ENCODE data around the gene OR6J1.

OR6J1 gene

DNA sequence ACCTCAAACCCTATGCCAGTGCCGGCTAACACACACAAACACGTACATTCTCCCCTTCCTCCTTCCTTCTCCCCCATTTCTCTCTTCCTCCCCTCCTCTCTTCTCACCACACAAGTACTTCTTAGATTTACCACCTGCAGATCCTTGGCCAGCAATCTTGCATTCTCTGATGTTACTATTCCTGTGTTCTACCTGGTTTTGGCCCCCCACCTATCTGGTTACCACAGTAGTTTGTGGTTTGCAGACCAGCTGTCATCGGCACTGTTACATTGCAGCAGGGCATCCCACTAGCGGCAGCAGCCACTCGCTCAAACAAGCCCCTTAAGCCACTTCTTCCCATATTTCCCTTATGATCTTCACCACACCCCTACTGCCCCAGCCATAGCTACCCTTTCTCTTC is 42.2 kb downstream of the OR6J1 start:
- DNase-seq, result no peak

DNA sequence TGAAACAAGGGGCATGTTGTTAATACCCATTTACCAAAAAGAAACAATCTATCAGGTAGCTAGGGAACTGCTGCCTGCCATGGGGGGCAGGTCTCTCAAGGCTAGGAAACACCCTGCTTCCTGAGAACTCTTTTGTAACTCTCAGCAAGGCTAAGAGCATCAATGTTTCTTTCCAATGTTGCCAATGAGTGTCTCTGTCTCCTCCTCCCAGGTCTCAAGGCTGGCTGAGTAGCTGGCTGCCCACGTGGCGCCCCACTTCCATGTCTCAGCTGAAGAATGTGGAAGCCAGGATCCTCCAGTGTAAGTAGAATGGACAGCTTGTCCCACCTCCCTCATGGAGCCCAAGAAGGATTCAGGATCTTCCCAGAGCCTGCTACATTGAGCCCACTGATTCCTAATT is 42.7 kb downstream of the OR6J1 start:
- no peak for DNase-seq

DNA sequence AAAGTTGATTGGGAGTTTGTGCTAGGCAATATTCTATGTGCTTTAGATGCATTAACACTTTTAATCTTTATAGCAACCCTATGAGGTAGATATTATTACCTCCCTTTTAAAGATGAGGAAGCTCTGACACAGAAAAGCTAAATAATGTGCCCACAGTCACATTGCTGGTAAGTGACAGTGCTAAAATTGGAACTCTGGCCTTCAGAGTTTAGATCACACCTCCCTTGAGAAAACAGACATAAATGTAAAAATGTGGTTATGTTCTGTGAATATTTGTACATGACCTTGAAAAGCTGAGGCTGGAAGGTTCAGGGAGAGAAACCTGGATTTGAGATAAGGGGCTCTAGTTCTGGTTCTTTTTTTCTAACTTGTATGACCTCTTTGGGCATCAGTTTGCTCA is 44.1 kb downstream of the OR6J1 start:
- DNase-seq, result no peak

DNA sequence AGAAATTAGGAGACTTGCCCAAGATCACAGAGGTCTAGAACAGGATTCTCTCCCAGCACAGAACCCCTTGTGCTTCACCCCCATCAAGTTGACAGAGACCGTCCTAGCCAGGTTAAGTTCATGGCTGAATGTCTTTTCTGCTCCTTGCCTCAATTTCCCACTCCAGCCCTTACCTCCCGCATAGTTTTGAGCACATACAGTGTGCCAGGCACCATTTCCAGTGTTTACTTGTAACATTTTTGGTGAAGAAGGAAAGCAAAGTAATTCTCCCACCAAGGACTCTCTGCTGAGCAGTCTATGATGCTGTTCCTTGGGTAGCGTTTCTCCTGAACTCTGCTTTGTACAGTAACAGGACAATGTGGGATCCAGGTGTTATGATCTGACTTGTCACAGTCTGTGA is 44.8 kb downstream of the OR6J1 start:
- no peak for DNase-seq

DNA sequence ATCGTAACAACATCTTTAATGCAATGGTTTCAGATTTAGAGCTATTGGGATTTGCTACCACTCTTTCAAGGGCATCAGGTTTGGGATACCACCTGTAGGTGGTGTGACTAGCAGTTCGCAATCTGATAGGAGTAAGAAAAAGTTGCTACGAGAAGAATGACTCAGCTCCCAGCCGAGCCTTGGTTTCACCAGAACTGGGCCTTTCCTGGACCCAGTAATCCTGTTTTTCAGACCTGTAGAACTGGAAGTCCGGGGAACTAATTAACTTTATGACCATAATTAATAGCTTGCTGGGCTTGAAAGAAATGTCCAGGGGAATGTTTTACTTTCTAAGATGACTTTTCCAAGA is 45.3 kb downstream of the OR6J1 start:
- DNase-seq, result peak; percentile 44

DNA sequence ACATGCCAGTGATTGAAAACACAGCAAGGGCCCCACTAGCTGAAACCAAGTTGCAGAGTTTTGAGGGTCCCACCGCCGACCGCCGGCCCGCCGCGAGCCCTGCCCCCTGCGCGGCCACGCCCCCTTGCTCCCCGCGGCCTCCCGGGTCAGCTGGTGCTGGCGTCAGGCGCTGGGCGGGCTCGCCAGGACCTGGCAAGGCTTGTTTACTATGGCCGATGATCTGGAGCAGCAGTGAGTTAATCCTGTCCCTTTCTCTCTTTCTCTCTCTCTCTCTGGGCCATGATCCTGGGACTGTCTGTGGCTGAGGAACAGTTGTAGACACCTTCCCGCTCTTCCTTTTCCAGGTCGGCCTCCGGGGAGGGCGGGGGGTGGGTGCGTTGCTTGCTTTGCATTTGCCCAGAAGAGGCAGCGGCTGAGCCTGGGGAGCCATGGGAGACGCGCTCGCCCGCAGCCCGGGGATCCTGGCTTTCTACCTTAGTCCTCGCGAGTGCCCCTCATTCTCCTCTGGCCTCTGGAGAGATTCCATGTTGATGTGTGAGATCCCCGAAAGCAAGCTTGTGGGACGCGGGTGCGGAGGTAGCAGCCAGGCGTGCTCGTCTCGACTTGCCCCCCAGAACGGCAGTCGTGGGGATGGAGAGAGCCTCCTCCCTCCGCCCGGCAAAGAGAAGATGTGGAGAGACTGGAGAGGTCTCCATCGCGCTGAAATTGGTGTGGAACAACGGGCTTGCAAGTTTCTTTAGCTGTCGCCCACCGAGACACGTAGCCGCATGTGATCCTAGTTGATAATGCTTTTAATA is 45.9 kb downstream of the OR6J1 start, which contains the start of gene ABHD4:
Gene ABHD4, plus strand, starts transcription at position 202 of the 797 bp plus-strand sequence. Its CDS starts 7 bp downstream, at position 209.
- peak; percentile 49 for DNase-seq

DNA sequence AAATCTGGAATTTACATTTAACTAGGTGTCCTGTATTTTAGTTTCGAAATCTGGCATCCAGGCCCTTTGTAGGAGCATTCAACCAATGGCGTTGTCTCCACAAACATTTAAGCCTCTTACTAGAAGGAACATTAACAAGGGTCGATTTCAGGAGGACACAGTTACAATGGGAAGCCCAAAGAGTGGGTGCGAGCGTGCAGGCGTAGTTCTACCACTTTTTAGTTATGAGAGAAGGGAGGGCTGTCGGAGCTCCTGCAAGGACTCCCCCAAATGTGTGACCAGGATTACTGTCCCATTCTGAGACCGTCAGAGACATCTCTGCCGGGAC is 46.4 kb downstream of the OR6J1 start:
- no peak for DNase-seq

DNA sequence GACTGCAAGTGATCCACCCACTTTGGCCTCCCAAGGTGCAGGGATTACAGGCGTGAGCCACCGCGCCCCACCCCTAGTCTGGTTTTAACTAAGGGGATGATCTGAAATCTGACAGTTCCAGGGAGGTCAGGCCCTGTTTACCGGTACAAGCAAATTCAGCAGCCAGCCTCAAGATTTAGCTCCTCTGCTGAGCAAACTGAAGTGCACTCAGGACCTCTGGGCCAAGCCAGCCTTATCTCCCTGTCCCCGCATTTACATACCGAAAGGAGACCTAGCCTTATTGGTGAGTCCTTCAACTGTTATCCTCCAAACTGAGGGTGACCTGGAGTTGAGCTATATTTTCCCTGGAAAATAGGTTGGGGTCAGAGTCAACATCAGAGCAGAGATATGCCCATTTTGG is 46.9 kb downstream of the OR6J1 start:
- no peak for DNase-seq

DNA sequence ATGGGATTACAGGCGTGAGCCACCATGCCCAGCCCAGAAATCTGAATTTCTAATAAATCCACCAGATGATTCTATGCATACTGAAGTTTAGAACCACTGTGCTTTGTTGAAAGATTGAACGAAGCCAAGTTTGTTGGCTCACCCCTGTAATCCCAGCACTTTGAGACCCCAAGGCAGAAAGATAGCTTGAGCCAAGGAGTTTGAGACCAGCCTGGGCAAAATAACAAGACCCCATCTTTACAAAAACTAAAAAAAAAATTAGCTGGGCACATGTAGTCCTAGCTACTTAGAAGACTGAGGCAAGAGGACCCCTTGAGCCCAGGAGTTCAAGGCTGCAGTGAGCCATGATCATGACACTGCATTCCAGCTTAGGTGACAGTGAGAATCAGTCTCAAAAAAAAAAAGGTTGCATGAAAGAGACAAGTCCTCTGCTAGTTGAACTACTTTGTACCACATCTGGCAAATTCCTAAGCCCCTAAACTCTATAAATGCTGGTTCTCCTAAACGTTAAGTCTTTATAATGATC is 47.7 kb downstream of the OR6J1 start:
- DNase-seq, result no peak

DNA sequence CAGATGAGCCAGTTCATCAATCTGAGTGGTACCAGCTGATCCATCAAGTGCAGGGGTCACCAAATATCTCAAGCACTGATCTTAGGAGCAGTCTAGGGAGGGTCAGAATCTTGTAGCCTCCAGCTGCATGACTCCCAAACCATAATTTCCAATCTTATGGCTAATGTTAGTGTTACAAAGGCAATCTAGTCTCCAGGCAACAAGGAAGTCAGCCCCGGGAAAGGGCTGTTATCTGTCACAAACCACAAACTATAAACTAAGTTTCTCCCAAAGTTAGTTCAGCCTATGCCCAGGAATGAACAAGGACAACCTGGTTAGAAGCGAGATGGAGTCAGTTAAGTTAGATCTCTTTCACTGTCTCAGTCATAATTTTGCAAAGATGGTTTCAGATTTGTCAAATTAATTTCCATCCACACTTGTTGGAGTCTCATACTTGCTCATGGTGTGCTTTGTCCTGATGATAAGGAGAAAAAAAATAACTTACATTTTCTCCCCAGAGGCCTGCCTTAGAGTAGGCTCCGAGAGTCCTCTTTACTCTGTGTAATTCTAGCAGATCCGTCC is 49.9 kb downstream of the OR6J1 start:
- DNase-seq, result no peak

DNA sequence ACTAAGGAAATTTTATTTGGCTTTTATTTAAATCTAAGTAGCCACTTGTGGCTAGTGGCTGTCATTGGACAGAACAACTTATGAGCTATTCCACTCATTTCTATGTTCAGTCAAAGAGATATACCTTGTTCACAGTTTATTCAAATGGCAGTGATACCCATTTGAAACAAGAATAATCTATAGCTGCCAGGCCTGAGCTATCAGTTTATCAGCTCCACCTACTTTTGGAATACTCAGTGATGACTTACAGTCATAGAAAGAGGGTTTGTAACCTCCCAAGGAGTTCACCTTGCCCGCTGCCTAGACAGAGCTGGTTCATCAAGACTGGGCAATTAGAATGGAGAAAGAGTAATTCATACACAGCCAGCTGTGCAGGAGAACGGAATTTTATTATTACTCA is 50.6 kb downstream of the OR6J1 start:
- no peak for DNase-seq

DNA sequence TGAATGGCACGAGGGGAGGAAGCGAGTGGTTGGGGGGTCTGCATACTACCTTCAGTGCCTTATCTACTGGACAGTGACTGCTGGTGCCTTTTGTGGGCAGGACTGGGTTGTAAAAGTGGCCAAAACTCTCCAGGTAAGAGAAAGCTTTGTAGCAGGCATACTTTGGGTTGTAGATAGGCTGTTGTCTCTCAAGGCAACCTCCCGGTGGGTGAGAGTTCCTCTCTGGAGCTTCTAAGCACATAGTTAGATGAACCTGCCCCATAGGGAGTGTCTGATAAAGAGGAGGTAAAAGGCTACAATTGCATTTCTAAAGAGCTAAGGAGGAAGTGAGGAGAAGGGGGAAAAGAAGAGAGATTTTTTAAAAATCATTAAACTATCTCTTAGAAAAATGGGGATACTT is 51.0 kb downstream of the OR6J1 start:
- no peak for DNase-seq

DNA sequence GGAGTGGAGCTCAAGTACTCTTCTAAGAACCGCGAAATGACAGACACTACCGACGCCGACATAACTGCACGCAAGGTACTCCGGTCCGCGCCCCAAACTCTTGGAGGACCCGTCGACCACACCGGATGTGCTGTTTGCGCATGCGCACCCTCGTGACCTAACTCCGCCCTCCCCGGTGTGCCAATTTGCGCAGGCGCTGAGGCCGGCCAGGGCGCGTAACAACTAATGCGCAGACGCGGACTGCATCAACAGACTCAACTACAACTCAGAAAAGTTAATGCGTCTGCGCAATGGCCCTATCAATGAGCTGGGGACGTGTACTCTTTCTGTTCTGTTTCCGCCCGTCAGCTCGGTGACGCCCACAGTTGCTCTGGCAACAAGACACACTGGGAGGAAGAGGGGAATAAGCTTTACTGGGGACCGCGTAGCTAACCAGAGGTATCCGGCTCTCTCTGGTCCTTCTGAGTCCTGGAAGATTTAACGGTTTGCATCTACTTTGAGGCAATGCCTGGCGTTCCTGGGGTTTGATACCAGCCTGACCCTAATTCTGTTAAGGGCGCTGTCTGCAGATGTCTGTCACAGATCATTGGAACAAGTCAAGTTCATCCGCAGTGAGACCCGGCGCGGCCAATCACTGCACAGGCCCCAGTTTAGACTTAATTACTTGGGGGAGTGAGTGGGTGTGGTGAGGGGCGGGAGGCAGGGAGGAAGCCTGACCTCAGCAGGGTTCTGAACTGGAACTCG is 54.9 kb downstream of the OR6J1 start, which contains the start of gene DAD1:
Gene DAD1, minus strand, starts transcription at position 129 of the 744 bp plus-strand sequence. Its CDS starts 67 bp downstream, at position 62.
- peak; percentile 99 for DNase-seq

DNA sequence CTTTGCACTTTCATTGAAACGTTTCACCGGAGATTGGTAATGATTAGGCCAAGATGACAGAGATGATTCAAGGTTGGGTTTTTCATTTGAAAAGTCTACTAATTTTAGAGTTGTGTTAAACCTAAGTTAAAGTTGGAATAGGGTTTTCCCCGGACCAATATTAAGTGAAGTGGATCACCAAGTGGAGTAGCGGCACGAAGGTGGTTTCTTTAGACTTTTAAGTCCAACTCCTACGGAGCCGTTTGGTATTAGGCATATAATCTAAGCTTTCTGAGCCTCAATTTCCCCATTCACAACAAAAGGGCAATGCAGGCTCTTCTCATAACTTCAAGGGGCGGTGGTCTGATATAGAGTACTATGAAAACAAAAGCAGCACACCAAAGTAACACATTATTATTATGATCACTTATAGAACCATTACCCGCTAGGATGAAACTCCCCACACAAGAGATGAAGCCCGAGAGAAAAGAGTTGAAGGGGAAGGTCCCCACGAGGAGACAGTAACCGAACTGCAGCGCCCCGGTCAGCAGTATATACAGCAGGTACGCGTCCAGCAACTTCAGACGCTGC is 55.5 kb downstream of the OR6J1 start:
- peak; percentile 72 for DNase-seq

DNA sequence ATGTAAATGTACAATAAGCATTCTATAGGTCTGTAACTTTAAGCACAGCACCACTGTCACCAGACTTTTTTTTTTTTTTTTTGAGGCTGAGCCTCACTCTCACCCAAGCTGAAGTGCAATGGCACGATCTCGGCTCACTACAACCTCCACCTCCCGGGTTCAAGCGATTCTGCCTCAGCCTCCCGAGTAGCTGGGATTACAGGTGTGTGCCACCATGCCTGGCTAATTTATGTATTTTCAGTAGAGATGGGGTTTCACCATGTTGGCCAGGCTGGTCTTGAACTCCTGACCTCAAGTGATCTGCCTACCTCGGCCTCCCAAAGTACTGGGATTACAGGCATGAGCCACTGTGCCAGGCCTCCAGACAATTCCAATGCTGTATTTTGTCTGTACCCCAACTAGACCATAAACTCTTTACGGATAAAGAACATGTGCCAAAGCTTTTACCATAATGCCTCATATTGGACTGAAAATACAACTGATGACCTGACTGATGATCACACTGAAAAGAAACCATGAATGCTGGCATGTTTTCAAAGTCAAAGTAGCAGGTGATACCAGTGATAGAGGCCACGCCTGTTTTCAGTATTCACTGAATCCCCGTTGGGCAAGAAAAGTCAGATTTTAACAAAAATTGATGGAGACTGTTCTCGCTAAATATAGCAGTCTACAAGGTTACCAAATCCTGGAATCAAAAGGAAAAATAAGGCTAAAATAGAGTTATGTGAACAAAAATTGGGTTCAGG is 56.3 kb downstream of the OR6J1 start:
- peak; percentile 38 for DNase-seq

DNA sequence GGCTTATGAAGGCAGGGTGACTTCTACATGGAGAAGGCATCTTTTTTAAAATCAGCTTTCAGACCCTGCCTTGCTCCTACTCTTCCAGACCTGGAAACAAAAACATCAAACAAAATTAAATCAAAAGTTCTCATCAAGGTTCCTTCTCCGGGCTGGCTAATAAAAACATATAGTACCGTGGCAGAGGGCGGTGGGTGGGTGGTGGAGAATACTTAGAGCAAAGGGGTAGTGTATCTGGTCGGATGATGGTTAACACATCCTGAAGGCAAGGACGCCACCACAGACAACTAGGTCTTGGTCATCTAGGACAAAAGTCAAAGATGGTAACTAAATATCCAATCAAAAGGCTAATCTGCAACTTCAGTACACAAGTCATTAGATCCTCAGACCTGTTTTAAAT is 56.9 kb downstream of the OR6J1 start:
- DNase-seq, result no peak

DNA sequence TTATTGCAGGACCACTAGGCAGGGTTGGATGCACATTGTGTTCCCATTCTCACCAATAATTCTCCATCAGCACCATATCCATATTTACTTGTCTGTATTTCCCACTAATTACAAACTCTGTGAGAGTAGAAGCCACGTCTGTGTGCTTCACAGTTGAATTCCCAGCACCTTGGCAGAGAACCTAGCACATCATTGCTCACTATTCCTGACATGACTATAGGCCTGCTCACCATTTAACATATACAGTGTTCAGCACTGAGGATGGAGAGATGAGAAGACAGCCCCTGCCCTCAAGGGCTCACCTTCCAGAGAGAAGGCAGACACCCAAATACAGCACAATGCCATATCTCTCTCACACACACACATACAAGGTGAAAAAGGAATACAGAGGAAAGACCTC is 60.2 kb downstream of the OR6J1 start:
- no peak for DNase-seq

Data from CD4-positive, alpha-beta T cell treated with Interleukin-4 for 4 hours (primary cell).